Measurements from ENCODE around the gene DYDC2. TPM values are rescaled to one million over a fixed set of nuclear protein-coding genes. Genes with fewer than 3 reads are reported as not detected.

DYDC2 gene
- total RNA-seq, 1 donor from 2014 or later = 0.20 TPM

GRCh38 chr10:80405035-80405434, 48.5 kb downstream of the DYDC2 start:
- TF ChIP-seq CTCF (IDR thresholded peaks at IDR 0.05; ENCODE audit: unreplicated experiment) = no peak
- Mint-ChIP-seq H3K9me3 (no peaks in the 10 kb centered on the region), H3K4me1 (peaks cover 27% of the 10 kb centered on the region), H3K4me3 (no peak overlapping the region), H3K36me3 (no peaks in the 10 kb centered on the region), H3K27ac (no peak overlapping the region), H3K27me3 (ENCODE audit: low read depth) (no peaks in the 10 kb centered on the region)
- DNase-seq (ENCODE audit: low spot score in 2 of 2, unreplicated experiment in 2 of 2) = no peak

GRCh38 chr10:80405626-80406025, 49.0 kb downstream of the DYDC2 start:
- Mint-ChIP-seq H3K27me3 (ENCODE audit: low read depth) (no peaks in the 10 kb centered on the region), H3K9me3 (no peaks in the 10 kb centered on the region), H3K4me1 (peaks cover 33% of the 10 kb centered on the region), H3K27ac (peak overlapping the region; percentile 22), H3K36me3 (no peaks in the 10 kb centered on the region), H3K4me3 (no peak overlapping the region)
- DNase-seq (ENCODE audit: low spot score in 2 of 2, unreplicated experiment in 2 of 2) = no peak
- no peak for TF ChIP-seq CTCF (IDR thresholded peaks at IDR 0.05; ENCODE audit: unreplicated experiment)

GRCh38 chr10:80406204-80406603, 49.6 kb downstream of the DYDC2 start:
- Mint-ChIP-seq H3K4me3 (no peak overlapping the region), H3K36me3 (no peaks in the 10 kb centered on the region), H3K4me1 (peaks cover 39% of the 10 kb centered on the region), H3K9me3 (no peaks in the 10 kb centered on the region), H3K27me3 (ENCODE audit: low read depth) (no peaks in the 10 kb centered on the region), H3K27ac (peak overlapping the region; percentile 45)
- TF ChIP-seq CTCF (IDR thresholded peaks at IDR 0.05; ENCODE audit: unreplicated experiment) = no peak
- DNase-seq (ENCODE audit: low spot score in 2 of 2, unreplicated experiment in 2 of 2) = no peak

- DNase-seq (ENCODE audit: low spot score in 2 of 2, unreplicated experiment in 2 of 2) = no peak
- H3K4me1 Mint-ChIP-seq = peaks cover 55% of the 10 kb centered on the region
- peak overlapping the region; percentile 93 for H3K4me3 Mint-ChIP-seq
- peak overlapping the region; percentile 90 for H3K27ac Mint-ChIP-seq
- no peaks in the 10 kb centered on the region for H3K27me3 Mint-ChIP-seq (ENCODE audit: low read depth)
- H3K9me3 Mint-ChIP-seq = no peaks in the 10 kb centered on the region
- no peak for TF ChIP-seq CTCF (IDR thresholded peaks at IDR 0.05; ENCODE audit: unreplicated experiment)
- no peaks in the 10 kb centered on the region for H3K36me3 Mint-ChIP-seq
Observed at GRCh38 chr10:80407812-80408241, 51.2 kb downstream of the DYDC2 start.

GRCh38 chr10:80408242-80409101, 51.9 kb downstream of the DYDC2 start, which contains the start of gene PRXL2A:
Gene PRXL2A, plus strand, starts transcription at chr10:80408551. Its CDS starts 11,917 bp downstream, at chr10:80420468.
- peak within 1 kb of the TSS; percentile 93 for H3K4me3 Mint-ChIP-seq
- TF ChIP-seq CTCF (IDR thresholded peaks at IDR 0.05; ENCODE audit: unreplicated experiment) = no peak
- H3K9me3 Mint-ChIP-seq = no peaks in the 10 kb centered on the region
- H3K27me3 Mint-ChIP-seq (ENCODE audit: low read depth) = no peaks in the 10 kb centered on the region
- peaks cover 62% of the 10 kb centered on the region for H3K4me1 Mint-ChIP-seq
- peak within 1 kb of the TSS; percentile 90 for H3K27ac Mint-ChIP-seq
- DNase-seq (ENCODE audit: low spot score in 2 of 2, unreplicated experiment in 2 of 2) = peak; percentile 74 to 85
- H3K36me3 Mint-ChIP-seq = no peaks in the 10 kb centered on the region

All from mesothelial cell of epicardium (in vitro differentiated cells).